Lower leg skin (tissue), 4 donors: ENCODE results near the gene CEP97. TPM values are rescaled to one million over a fixed set of nuclear protein-coding genes. Genes with fewer than 3 reads are reported as not detected.
"Not testable (repeated sequence)": the region's sequence is repeated elsewhere in the genome, so short reads cannot be mapped to it uniquely, and the experiment has no call there.

Experiments used
- DNase-seq, 2 donors: peaks; one replicate each; pipeline ENCODE4 v3.0.0-alpha.2; 2019; ENCODE audit warnings: low spot score in 2 of 2
- H3K4me3 ChIP-seq: fragments of 200-600 bp; sonication (generic); 2 replicates; pipeline ENCODE4 v1.5.1; 2017; ENCODE audit warnings: mild to moderate bottlenecking, low read depth; ENCODE audit not compliant: poor library complexity, severe bottlenecking
- POLR2A ChIP-seq, 2 donors: fragments of 450-650 bp; IDR thresholded peaks; one replicate each; pipeline ENCODE4 v1.6.1; 2016 to 2017; ENCODE audit warnings: antibody characterized with exemption in 2 of 2, mild to moderate bottlenecking in 1 of 2, moderate library complexity in 1 of 2
- WGBS, 2 donors: methylation state at CpG; one replicate each; pipeline ENCODE4 v1.1.5; 2018; 5-methylcytosine and 5-hydroxymethylcytosine counted together
- intact Hi-C: fragments of 100-400 bp; cut with DNase I; formaldehyde crosslinking; loops from one replicate; pipeline ENCODE4 v1.15.0; 2023; ENCODE audit warnings: low total_unique reads
- total RNA-seq, 4 donors: library from RNA; depleted of rRNA; stranded (reverse); fragments of >200 nt; gene quantifications; one replicate each; pipeline ENCODE4 v1.1.0, GENCODE V29; 2016
- TF ChIP-seq, protein P1 (sequence below), 3 donors: fragments of 450-650 bp; IDR thresholded peaks; one replicate each; pipeline ENCODE4 v1.5.1; 2016; ENCODE audit warnings: antibody characterized with exemption in 3 of 3, mild to moderate bottlenecking in 3 of 3, moderate library complexity in 2 of 3

Gene CEP97
- total RNA-seq, 4 donors from 2014 or later: 6.5 to 8.3 (median 7.4) TPM

DNA sequence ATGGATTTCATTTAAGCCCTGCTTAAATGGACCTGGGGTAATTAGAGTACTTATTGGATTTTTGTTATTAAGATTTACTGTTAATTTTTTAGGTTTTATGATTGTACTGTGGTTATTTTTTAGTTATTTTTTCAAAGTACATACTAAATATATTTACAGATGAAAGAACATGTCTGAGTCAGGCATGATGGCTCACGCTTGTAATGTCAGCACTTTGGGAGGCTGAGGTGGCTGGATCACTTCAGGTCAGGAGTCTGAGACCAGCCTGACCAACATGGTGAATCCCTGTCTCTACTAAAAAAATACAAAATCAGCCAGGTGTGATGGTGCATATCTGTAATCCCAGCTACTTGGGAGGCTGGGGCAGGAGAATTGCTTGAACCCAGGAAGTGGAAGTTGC, 21.7 kb upstream of the CEP97 start:
- TF ChIP-seq, protein P1, sequence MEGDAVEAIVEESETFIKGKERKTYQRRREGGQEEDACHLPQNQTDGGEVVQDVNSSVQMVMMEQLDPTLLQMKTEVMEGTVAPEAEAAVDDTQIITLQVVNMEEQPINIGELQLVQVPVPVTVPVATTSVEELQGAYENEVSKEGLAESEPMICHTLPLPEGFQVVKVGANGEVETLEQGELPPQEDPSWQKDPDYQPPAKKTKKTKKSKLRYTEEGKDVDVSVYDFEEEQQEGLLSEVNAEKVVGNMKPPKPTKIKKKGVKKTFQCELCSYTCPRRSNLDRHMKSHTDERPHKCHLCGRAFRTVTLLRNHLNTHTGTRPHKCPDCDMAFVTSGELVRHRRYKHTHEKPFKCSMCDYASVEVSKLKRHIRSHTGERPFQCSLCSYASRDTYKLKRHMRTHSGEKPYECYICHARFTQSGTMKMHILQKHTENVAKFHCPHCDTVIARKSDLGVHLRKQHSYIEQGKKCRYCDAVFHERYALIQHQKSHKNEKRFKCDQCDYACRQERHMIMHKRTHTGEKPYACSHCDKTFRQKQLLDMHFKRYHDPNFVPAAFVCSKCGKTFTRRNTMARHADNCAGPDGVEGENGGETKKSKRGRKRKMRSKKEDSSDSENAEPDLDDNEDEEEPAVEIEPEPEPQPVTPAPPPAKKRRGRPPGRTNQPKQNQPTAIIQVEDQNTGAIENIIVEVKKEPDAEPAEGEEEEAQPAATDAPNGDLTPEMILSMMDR (IDR thresholded peaks at IDR 0.05): no peak
- no peak for TF ChIP-seq POLR2A (IDR thresholded peaks at IDR 0.05)
- no peak overlapping the region for H3K4me3 ChIP-seq
- DNase-seq: no peak
- 92 to 94% methylated on average over 1 of the region's 1 CpG for WGBS, 2 donors
- intact Hi-C loops: no loop called here

DNA sequence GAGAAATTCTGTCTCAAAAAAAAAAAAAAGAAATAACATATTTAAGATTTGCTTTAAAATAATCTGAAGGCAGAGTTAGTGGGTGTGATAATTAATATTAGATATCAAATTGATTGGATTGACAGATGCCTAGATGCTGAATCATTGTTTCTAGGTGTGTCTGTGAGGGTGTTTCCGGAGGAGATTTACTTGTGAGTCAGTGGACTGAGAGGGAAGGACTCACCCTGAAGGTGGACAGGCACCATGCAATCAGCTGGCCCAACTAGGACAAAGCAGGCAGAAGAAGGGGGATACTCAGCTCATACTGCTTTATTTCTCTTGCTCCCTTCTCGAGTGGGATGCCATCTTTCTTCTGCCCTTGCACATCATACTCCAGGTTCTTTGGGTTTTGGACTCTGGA, 21.2 kb upstream of the CEP97 start:
- intact Hi-C loops: no loop called here
- WGBS, 2 donors: 69 to 73% methylated on average over 2 of the region's 2 CpGs

DNA sequence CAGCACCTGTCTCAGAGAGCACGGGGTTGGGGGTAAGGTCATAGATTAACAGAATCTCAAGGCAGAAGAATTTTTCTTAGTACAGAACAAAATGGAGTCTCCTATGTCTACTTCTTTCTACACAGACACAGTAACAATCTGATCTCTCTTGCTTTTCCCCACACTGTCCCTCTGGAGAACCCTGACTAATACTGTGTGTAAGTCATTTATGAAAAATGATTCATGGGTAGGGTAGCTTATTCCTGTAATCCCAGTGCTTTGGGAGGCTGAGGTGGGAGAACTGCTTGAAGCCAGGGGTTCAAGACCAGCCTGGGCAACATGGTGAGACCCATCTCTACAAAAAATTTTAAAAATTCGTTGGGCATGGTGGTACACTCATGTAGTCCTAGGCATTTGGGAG, 19.8 kb upstream of the CEP97 start:
- intact Hi-C loops, H3K4me3 ChIP-seq, DNase-seq: not testable (repeated sequence)
- 57 to 68% methylated on average over 2 of the region's 2 CpGs for WGBS, 2 donors

More for the DNA sequence above, 21.2 kb upstream of the CEP97 start:
- TF ChIP-seq, protein P1 (IDR thresholded peaks at IDR 0.05): no peak
- TF ChIP-seq POLR2A (IDR thresholded peaks at IDR 0.05): no peak
- no peak for DNase-seq
- no peak overlapping the region for H3K4me3 ChIP-seq

DNA sequence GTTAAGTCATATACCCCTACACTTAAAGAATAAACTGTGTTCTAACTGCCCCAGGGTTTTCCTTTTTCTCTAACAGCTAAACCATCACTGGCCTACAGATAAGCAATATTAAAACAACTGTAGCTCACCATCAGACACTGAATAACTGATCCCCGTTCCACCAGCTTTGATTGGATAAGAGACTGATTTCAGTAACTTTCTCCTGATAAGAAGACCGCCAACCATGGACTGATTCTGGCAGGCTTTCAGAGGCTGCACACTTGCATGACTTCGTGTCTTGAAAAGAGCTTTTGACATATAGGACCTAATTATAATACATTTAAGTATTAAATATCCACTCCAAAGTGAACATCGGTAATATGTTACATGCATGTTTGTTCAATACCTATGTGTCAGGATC, 15.3 kb upstream of the CEP97 start:
- TF ChIP-seq, protein P1 (IDR thresholded peaks at IDR 0.05): no peak
- no peak for TF ChIP-seq POLR2A (IDR thresholded peaks at IDR 0.05)
- H3K4me3 ChIP-seq: no peak overlapping the region
- intact Hi-C loops: no loop called here
- DNase-seq: no peak
- WGBS, 2 donors: 80 to 81% methylated on average over 4 of the region's 4 CpGs

DNA sequence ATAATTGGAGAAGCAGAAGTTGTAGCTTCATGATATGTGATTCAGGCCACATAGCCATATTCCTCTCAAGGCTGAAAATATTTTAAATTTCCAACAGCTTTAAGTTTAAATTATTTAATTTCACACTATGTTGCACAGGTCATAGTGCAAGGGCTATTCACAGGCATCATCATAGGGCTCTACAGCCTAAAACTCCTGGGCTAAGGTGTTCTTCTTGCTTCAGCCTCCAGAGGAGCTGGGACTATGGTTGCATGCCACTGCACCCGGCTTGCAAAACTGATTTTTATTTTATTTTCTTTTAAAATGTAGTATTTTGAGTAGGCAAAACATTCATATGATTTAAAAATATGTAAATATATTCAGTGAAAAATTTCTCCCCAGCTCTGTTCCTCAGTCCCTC, 6.0 kb upstream of the CEP97 start:
- 83 to 84% methylated on average over 1 of the region's 1 CpG for WGBS, 2 donors
- TF ChIP-seq, protein P1 (IDR thresholded peaks at IDR 0.05): no peak
- no peak for TF ChIP-seq POLR2A (IDR thresholded peaks at IDR 0.05)
- intact Hi-C loops: no loop called here
- no peak overlapping the region for H3K4me3 ChIP-seq
- no peak for DNase-seq

DNA sequence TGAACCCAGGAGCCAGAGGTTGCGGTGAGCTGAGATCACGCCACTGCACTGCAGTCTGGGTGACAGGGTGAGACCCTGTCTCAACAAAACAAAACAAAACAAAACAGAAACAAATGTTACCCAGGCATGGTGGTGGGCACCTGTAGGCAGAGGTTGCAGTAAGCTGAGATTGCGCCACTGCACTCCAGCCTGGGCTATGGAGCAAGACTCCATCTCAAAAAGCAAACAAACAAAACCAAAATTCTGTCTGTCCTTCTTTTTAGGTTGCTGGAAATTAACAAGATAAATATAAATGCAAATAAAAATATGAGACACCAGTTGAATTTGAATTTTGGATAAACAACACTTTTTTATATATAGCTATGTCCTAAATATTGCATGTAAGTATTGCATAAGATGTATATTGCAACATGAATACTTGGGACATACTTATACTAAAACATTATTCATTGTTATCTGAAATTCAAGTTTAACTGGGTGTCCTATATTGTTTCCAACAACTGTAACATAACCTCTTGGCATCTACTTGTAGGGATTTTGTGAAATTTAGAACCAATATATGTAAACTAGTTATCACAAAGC, 4.7 kb upstream of the CEP97 start:
- TF ChIP-seq POLR2A (IDR thresholded peaks at IDR 0.05): no peak
- TF ChIP-seq, protein P1 (IDR thresholded peaks at IDR 0.05): no peak
- intact Hi-C loops: no loop called here
- WGBS, 2 donors: 94 to 95% methylated on average over 3 of the region's 3 CpGs
- DNase-seq: no peak
- no peak overlapping the region for H3K4me3 ChIP-seq
